Liver (tissue), 9 donors: ENCODE data around the gene EIPR1. TPM values are rescaled to one million over a fixed set of nuclear protein-coding genes. Genes with fewer than 3 reads are reported as not detected.

Experiments used
- DNase-seq: peaks from one replicate; pipeline ENCODE4 v3.0.0-alpha.2; 2017; ENCODE audit warnings: low spot score
- H3K27ac ChIP-seq, 2 donors: one replicate each; pipeline ENCODE4 v1.7.0; 2013; ENCODE audit warnings: inconsistent platforms in 2 of 2, low read length in 2 of 2, control low read depth in 1 of 2, low read depth in 1 of 2, mild to moderate bottlenecking in 1 of 2
- H3K27me3 ChIP-seq, 4 donors: one replicate each; pipeline versions ENCODE4 v1.6.1 to v1.7.0; 2013; ENCODE audit warnings: low read length in 3 of 4, inconsistent platforms in 1 of 4, mild to moderate bottlenecking in 1 of 4, moderate library complexity in 1 of 4; ENCODE audit not compliant: control insufficient read depth in 4 of 4, insufficient read depth in 4 of 4
- H3K36me3 ChIP-seq, 4 donors: one replicate each; pipeline versions ENCODE4 v1.6.1 to v1.7.0; 2013; ENCODE audit warnings: low read length in 3 of 4, mild to moderate bottlenecking in 3 of 4, low read depth in 1 of 4, moderate library complexity in 1 of 4; ENCODE audit not compliant: control insufficient read depth in 4 of 4, insufficient read depth in 3 of 4
- H3K4me1 ChIP-seq, 4 donors: one replicate each; pipeline versions ENCODE4 v1.6.1 to v1.7.0; 2013; ENCODE audit warnings: low read length in 3 of 4, mild to moderate bottlenecking in 3 of 4, moderate library complexity in 1 of 4; ENCODE audit not compliant: control insufficient read depth in 4 of 4, insufficient read depth in 4 of 4
- H3K4me3 ChIP-seq, 3 donors: one replicate each; pipeline versions ENCODE4 v1.6.1 to v1.7.0; 2013; ENCODE audit warnings: low read length in 3 of 3, control low read depth in 1 of 3, low read depth in 1 of 3, mild to moderate bottlenecking in 1 of 3
- H3K9ac ChIP-seq, 2 donors: one replicate each; pipeline ENCODE4 v1.7.0; 2013; ENCODE audit warnings: low read length in 2 of 2, mild to moderate bottlenecking in 2 of 2, moderate library complexity in 2 of 2, control low read depth in 1 of 2, low read depth in 1 of 2
- H3K9me3 ChIP-seq, 4 donors: one replicate each; pipeline versions ENCODE4 v1.6.1 to v1.7.0; 2013; ENCODE audit warnings: low read length in 3 of 4; ENCODE audit not compliant: control insufficient read depth in 4 of 4
- EGR1 ChIP-seq, 2 donors: IDR thresholded peaks; 2 replicates each; pipeline ENCODE4 v1.6.1; 2016 to 2018; ENCODE audit warnings: antibody characterized with exemption in 2 of 2, low read depth in 2 of 2
- FOXA1 ChIP-seq: IDR thresholded peaks from 2 replicates; pipeline ENCODE4 v1.6.1; 2016; ENCODE audit warnings: antibody characterized with exemption
- FOXA2 ChIP-seq: IDR thresholded peaks from 2 replicates; pipeline ENCODE4 v1.6.1; 2016; ENCODE audit warnings: antibody characterized with exemption
- HNF4A ChIP-seq, 2 donors: conservative IDR thresholded peaks; 2 replicates each; pipeline ENCODE4 v1.6.1; 2016; ENCODE audit warnings: antibody characterized with exemption in 2 of 2, mild to moderate bottlenecking in 2 of 2
- HNF4G ChIP-seq: IDR thresholded peaks from 2 replicates; pipeline ENCODE4 v1.6.1; 2016; ENCODE audit warnings: antibody characterized with exemption
- JUND ChIP-seq, 2 donors: IDR thresholded peaks; 2 replicates each; pipeline ENCODE4 v1.6.1; 2016; ENCODE audit warnings: antibody characterized with exemption in 2 of 2
- NR2F2 ChIP-seq: IDR thresholded peaks from 2 replicates; pipeline ENCODE4 v1.6.1; 2016; ENCODE audit warnings: antibody characterized with exemption
- RAD21 ChIP-seq, 2 donors: IDR thresholded peaks; 2 replicates each; pipeline ENCODE4 v1.6.1; 2016; ENCODE audit warnings: antibody characterized with exemption in 2 of 2, mild to moderate bottlenecking in 2 of 2
- SP1 ChIP-seq: IDR thresholded peaks from 2 replicates; pipeline ENCODE4 v1.6.1; 2018; ENCODE audit warnings: antibody characterized with exemption, mild to moderate bottlenecking
- TAF1 ChIP-seq: conservative IDR thresholded peaks from 2 replicates; pipeline ENCODE4 v1.6.1; 2016; ENCODE audit warnings: antibody characterized with exemption, mild to moderate bottlenecking
- YY1 ChIP-seq: IDR thresholded peaks from 2 replicates; pipeline ENCODE4 v1.6.1; 2016; ENCODE audit warnings: antibody characterized with exemption, mild to moderate bottlenecking
- WGBS: extraction: QIAGEN DNeasy Blood & Tissue Kit; methylation state at CpG from one replicate; pipeline ENCODE4 v1.1.7; 2013; 5-methylcytosine and 5-hydroxymethylcytosine counted together
- polyA plus RNA-seq, 2 donors: library from polyadenylated mRNA; stranded (reverse) in 1 of 2; unstranded in 1 of 2; fragments of 200-250 nt in 1 of 2; fragments of >200 nt in 1 of 2; fragmentation: Nextera tagmentation in 1 of 2; extraction: Ambion mirVana in 1 of 2; gene quantifications; one replicate each; pipeline versions ENCODE4 v1.2.1 to v1.2.3, GENCODE V29; 2013 to 2015
- total RNA-seq, 2 donors: library from RNA; depleted of rRNA; stranded (reverse); fragments of >200 nt; gene quantifications; one replicate each; pipeline ENCODE4 v1.2.3, GENCODE V29; 2014
- TF ChIP-seq, protein P1 (sequence below): IDR thresholded peaks from 2 replicates; pipeline ENCODE4 v1.6.1; 2016; ENCODE audit warnings: antibody characterized with exemption
- TF ChIP-seq, protein P2 (sequence below): IDR thresholded peaks from 2 replicates; pipeline ENCODE4 v1.6.1; 2016; ENCODE audit warnings: antibody characterized with exemption, mild to moderate bottlenecking
- TF ChIP-seq, protein P3 (sequence below): IDR thresholded peaks from 2 replicates; pipeline ENCODE4 v1.6.1; 2016; ENCODE audit warnings: antibody characterized with exemption
- TF ChIP-seq, protein P4 (sequence below): fragments of 150-350 bp; IDR thresholded peaks from 2 replicates; pipeline ENCODE4 v1.5.1; 2017; ENCODE audit warnings: improper control_type of control experiment, low read depth, low read length; ENCODE audit not compliant: missing input control
- donor health status: healthy.
- donor health status: healthy.
- donor health status: healthy.
- donor health status: healthy.
- donor health status: healthy.

Gene EIPR1
- total and polyA plus RNA-seq, 4 donors, result 7.6 to 12.1 (median 11.4) TPM

DNA sequence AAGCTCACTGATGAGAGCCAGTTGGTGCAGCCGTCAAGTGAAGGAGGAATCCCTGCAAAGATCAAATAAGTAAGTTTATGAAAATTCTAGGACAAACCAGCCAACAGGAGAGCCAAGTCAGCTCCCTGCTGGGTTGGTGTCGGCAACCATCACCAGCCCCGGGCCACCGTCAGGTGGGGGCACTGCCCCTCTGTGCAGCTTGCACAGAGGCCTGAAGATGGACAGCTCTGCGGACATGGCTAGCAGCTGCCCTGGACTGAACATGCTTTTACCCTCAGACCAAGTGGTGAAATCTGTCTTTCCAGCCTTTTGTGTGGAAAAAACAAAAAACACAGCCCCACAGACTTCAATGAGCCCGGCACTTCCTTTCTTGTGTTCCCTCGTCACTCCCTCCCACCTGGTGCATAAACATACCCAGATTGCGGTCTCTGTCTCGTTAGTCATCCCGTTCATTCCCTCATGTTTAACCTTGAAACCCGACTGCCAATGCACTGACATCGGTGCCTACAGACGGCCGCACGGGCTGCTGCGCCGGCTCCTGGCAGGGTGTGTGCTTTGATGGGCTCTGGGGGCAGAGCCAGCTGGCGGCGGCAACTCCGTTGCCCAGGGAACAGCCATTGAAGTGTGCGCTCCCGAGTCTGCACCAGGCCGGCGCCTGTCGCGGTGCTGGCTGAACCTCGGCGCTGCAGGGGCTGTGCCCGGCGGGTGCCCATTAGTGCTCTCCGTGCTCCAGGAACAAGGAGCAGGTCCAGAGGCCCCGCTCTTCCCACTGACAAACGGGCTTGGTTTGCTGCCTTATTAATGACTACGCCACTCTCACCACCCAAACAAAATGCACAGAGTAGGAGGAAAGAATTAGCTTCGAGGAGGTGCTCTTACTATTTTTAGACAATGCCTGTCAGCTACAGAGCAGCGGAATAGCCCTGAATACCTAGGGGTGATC lies 95.3 kb downstream of the EIPR1 start:
- Histone ChIP-seq H3K9ac (no peak overlapping the region), H3K9me3 (no peaks in the 10 kb centered on the region), H3K27me3 (no peaks in the 10 kb centered on the region), H3K4me3 (no peak overlapping the region), H3K36me3 (peaks cover 0 to 2% (median 0%) of the 10 kb centered on the region in 4 donors), H3K27ac (no peak overlapping the region), H3K4me1 (no peaks in the 10 kb centered on the region)
- WGBS, result 92% methylated on average over 36 of the region's 36 CpGs
- TF ChIP-seq, protein P1, sequence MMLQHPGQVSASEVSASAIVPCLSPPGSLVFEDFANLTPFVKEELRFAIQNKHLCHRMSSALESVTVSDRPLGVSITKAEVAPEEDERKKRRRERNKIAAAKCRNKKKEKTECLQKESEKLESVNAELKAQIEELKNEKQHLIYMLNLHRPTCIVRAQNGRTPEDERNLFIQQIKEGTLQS, result no peak
- TF ChIP-seq SP1 (no peak), RAD21 (IDR thresholded peaks at IDR 0.05) (no peak), EGR1 (IDR thresholded peaks at IDR 0.05; ENCODE audit: low read depth in 2 of 2) (no peak), HNF4G (no peak), YY1 (no peak), HNF4A (conservative IDR thresholded peaks at IDR 0.05) (no peak), TAF1 (no peak), FOXA1 (no peak), JUND (IDR thresholded peaks at IDR 0.05) (no peak), FOXA2 (no peak), NR2F2 (no peak)
- TF ChIP-seq, protein P2, sequence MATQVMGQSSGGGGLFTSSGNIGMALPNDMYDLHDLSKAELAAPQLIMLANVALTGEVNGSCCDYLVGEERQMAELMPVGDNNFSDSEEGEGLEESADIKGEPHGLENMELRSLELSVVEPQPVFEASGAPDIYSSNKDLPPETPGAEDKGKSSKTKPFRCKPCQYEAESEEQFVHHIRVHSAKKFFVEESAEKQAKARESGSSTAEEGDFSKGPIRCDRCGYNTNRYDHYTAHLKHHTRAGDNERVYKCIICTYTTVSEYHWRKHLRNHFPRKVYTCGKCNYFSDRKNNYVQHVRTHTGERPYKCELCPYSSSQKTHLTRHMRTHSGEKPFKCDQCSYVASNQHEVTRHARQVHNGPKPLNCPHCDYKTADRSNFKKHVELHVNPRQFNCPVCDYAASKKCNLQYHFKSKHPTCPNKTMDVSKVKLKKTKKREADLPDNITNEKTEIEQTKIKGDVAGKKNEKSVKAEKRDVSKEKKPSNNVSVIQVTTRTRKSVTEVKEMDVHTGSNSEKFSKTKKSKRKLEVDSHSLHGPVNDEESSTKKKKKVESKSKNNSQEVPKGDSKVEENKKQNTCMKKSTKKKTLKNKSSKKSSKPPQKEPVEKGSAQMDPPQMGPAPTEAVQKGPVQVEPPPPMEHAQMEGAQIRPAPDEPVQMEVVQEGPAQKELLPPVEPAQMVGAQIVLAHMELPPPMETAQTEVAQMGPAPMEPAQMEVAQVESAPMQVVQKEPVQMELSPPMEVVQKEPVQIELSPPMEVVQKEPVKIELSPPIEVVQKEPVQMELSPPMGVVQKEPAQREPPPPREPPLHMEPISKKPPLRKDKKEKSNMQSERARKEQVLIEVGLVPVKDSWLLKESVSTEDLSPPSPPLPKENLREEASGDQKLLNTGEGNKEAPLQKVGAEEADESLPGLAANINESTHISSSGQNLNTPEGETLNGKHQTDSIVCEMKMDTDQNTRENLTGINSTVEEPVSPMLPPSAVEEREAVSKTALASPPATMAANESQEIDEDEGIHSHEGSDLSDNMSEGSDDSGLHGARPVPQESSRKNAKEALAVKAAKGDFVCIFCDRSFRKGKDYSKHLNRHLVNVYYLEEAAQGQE, result no peak
- TF ChIP-seq, protein P3, sequence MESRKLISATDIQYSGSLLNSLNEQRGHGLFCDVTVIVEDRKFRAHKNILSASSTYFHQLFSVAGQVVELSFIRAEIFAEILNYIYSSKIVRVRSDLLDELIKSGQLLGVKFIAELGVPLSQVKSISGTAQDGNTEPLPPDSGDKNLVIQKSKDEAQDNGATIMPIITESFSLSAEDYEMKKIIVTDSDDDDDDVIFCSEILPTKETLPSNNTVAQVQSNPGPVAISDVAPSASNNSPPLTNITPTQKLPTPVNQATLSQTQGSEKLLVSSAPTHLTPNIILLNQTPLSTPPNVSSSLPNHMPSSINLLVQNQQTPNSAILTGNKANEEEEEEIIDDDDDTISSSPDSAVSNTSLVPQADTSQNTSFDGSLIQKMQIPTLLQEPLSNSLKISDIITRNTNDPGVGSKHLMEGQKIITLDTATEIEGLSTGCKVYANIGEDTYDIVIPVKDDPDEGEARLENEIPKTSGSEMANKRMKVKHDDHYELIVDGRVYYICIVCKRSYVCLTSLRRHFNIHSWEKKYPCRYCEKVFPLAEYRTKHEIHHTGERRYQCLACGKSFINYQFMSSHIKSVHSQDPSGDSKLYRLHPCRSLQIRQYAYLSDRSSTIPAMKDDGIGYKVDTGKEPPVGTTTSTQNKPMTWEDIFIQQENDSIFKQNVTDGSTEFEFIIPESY, result no peak
- TF ChIP-seq, protein P4, sequence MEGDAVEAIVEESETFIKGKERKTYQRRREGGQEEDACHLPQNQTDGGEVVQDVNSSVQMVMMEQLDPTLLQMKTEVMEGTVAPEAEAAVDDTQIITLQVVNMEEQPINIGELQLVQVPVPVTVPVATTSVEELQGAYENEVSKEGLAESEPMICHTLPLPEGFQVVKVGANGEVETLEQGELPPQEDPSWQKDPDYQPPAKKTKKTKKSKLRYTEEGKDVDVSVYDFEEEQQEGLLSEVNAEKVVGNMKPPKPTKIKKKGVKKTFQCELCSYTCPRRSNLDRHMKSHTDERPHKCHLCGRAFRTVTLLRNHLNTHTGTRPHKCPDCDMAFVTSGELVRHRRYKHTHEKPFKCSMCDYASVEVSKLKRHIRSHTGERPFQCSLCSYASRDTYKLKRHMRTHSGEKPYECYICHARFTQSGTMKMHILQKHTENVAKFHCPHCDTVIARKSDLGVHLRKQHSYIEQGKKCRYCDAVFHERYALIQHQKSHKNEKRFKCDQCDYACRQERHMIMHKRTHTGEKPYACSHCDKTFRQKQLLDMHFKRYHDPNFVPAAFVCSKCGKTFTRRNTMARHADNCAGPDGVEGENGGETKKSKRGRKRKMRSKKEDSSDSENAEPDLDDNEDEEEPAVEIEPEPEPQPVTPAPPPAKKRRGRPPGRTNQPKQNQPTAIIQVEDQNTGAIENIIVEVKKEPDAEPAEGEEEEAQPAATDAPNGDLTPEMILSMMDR, result no peak
- DNase-seq, result no peak
